Measurements from ENCODE around the gene THPO.

The THPO gene

GRCh38 chr3:184384856-184385422 is 6.9 kb upstream of the THPO start:
- DNase-seq (ENCODE audit: low read depth) = no peak

- no peak for DNase-seq (ENCODE audit: low read depth)
Measured at GRCh38 chr3:184384342-184384741, 6.3 kb upstream of the THPO start.

DNA sequence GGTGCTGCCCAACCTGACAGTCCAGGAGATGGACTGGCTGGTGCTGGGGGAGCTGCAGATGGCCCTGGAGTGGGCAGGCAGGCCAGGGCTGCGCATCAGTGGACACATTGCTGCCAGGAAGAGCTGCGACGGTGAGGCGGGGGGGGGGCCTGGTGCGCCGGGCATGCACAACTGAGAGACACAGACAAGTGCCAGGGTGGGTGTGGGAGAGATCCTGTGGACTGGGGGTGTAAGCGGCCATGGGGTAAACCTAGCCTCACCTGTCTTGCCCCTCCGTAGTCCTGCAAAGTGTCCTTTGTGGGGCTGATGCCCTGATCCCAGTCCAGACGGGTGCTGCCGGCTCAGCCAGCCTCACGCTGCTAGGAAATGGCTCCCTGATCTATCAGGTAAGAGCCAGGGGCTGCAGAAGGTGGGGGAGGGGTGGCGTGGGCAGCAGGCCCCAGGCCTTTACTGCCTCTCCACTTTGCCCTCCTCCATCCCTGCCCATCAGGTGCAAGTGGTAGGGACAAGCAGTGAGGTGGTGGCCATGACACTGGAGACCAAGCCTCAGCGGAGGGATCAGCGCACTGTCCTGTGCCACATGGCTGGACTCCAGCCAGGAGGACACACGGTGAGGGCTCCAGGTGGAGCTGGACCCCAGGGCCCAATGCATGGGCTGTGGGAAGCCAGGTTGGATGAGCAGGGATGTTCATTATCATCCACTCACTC is 5.2 kb upstream of the THPO start:
- DNase-seq (ENCODE audit: low read depth) = no peak

- DNase-seq (ENCODE audit: low read depth) = no peak
Measured at GRCh38 chr3:184382326-184383032, 4.5 kb upstream of the THPO start.

- no peak for DNase-seq (ENCODE audit: low read depth)
Measured at GRCh38 chr3:184381261-184382224, 3.5 kb upstream of the THPO start.

- DNase-seq (ENCODE audit: low read depth) = no peak
Measured at GRCh38 chr3:184380627-184381260, 2.7 kb upstream of the THPO start.

DNA sequence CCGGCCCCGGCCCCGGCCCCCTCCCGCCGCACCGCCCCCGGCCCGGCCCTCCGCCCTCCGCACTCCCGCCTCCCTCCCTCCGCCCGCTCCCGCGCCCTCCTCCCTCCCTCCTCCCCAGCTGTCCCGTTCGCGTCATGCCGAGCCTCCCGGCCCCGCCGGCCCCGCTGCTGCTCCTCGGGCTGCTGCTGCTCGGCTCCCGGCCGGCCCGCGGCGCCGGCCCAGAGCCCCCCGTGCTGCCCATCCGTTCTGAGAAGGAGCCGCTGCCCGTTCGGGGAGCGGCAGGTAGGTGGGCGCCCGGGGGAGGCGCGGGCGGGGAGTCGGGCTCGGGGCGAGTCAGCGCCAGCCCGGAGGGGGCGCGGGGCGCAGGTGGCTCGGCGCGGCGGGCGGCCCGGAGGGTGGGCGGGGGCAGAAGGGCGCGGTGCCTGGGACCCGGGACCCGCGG is 2.2 kb upstream of the THPO start:
- no peak for DNase-seq (ENCODE audit: low read depth)

DNA sequence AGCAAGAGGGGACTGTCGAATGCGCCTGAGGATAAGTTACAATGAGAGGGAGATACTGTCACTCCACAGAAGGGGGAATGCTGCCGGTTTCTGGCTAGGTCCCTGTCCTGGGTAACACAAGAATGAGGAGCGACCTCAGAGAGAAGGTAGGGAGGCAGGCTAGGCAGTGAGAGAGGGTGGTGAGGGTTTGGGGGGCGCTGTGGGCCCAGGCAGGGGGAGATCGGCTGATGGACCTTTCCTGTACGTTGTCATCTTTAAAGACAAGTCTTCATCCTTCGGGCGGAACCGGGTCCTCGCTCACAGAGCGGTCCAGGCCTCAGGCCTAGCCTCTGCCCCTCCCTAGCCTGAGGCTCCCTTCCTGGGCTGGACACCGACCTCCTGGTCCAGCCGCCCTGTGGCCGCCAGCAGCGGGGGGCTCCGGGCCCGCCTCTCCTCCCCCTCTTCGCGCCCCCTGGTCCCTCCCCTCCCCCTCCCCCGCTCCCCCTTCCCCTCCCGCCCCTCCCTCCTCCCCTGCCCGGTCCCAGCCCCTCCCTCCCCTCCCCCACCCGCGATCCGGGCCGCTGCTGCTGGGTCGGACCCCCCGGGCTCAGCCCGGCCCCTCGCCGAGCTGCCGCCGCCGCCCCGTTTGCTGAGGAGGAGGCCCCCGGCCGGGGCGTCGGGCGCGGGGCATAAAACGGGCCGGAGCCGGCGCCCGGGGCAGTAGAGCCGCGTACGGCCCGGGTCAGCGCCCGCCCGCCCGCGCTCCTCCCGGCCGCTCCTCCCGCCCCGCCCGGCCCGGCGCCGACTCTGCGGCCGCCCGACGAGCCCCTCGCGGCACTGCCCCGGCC is 1.6 kb upstream of the THPO start, which contains the start of gene CHRD:
Gene CHRD (plus strand): TSS at position 697 of the 827 bp plus-strand sequence. CDS start 265 bp downstream, outside the sequence.
- DNase-seq (ENCODE audit: low read depth) = no peak

- DNase-seq (ENCODE audit: low read depth) = no peak
Measured at GRCh38 chr3:184378651-184379357, 797 bp upstream of the THPO start.

- no peak for DNase-seq (ENCODE audit: low read depth)
Measured at GRCh38 chr3:184377374-184377773, 633 bp downstream of the THPO start.

- DNase-seq (ENCODE audit: low read depth) = no peak
Measured at GRCh38 chr3:184375747-184376461, 2.1 kb downstream of the THPO start.

DNA sequence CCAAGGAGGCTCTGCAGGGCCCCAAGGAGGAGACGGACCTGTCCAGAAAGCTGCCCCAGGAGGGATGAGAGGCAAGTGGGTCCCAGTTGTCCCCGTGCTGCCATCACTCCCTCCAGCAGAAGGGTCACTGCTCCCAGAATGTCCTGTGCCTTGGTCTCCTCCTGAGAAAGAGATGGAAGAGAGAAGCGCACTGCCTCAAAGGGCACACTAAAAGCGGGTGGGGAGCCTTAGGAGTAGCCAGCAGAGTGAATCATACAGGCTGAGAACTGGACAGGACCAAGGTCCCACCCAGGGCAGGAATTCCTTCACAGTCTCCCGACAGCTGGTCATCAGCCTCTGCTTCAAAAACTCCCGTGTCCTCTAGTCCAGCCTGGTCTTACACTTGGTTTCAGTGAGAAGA is 4.6 kb downstream of the THPO start:
- DNase-seq (ENCODE audit: low read depth) = no peak

DNA sequence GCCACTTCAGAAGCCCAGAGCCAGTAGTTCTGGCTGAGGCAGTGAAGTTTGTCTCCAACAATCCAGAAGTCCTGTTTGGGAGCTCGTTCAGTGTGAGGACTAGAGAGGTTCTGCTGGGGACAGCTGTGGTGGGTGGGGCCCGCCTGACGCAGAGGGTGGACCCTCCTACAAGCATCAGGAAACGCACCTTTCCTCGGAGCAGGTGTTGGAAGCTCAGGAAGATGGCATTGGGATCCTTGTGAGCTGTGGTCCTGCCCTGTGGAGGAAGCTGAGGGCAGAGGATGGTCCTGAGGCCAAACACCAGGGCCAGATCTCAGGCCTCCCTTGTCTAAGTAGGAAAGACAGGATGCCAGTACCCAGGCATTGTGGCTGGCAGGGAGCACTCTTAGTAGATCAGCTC is 5.1 kb downstream of the THPO start:
- no peak for DNase-seq (ENCODE audit: low read depth)

GRCh38 chr3:184372296-184372821 is 5.6 kb downstream of the THPO start:
- DNase-seq (ENCODE audit: low read depth) = no peak

DNA sequence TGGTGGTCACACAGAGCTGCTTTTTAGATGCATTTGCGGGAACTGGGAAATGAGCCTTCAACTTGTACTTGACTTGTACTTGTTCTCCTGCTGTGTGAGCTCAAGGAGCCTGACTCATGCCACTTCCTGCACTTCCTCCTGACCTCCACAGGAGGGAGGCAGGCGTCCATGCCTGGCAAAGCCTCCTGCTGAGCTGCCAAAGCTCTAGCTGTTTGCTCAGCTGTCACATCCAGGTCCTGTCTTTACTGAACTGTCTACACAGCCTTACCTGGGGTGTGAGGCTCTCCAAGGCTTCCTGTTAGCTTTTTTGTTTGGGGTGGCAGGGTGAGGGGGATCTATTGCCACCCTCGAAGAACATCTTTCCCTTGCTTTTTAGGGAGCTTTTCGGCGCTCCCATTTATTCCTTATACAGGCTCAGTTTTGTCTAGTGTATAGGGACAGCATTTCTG is 6.4 kb downstream of the THPO start:
- DNase-seq (ENCODE audit: low read depth) = peak; percentile 26

DNA sequence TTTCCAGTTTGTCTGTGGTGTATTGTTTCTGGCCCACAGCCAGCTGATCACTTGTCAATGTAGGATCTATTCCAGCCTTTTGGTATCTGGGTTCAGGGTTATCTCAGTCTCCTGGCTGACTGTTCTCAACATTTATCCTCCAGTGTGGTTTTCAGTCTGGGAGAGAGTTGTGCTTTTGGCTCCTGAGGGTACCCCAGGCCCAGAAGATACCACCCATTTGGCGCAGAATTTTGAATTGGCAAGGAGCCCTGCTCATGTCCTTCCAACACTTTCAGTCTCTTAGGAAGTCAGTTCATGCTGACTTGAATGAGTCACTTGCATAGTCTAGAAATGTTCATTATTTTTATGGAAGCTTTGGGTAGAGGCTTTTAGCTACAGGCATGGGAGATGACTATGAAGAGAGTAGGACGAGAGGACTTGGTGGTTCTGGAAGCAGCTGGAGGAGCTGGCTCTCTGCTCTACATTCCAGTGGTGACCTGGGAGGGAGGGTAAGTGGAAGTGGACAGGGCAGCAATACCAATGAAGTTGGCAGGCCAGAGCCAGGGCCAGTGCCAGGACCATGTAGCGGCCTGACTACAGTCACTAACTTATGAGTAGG is 9.3 kb downstream of the THPO start:
- no peak for DNase-seq (ENCODE audit: low read depth)

GRCh38 chr3:184368116-184368515 is 9.9 kb downstream of the THPO start:
- no peak for DNase-seq (ENCODE audit: low read depth)

GRCh38 chr3:184366619-184367289 is 11.3 kb downstream of the THPO start:
- no peak for DNase-seq (ENCODE audit: low read depth)
